Liver (tissue), 9 donors: ENCODE measurements around the gene CYTH3. TPM values are rescaled to one million over a fixed set of nuclear protein-coding genes. Genes with fewer than 3 reads are reported as not detected.

ENCODE experiments used
- DNase-seq: peaks from one replicate; pipeline ENCODE4 v3.0.0-alpha.2; 2017; ENCODE audit warnings: low spot score
- H3K27ac ChIP-seq, 2 donors: one replicate each; pipeline ENCODE4 v1.7.0; 2013; ENCODE audit warnings: inconsistent platforms in 2 of 2, low read length in 2 of 2, control low read depth in 1 of 2, low read depth in 1 of 2, mild to moderate bottlenecking in 1 of 2
- H3K27me3 ChIP-seq, 4 donors: one replicate each; pipeline versions ENCODE4 v1.6.1 to v1.7.0; 2013; ENCODE audit warnings: low read length in 3 of 4, inconsistent platforms in 1 of 4, mild to moderate bottlenecking in 1 of 4, moderate library complexity in 1 of 4; ENCODE audit not compliant: control insufficient read depth in 4 of 4, insufficient read depth in 4 of 4
- H3K36me3 ChIP-seq, 4 donors: one replicate each; pipeline versions ENCODE4 v1.6.1 to v1.7.0; 2013; ENCODE audit warnings: low read length in 3 of 4, mild to moderate bottlenecking in 3 of 4, low read depth in 1 of 4, moderate library complexity in 1 of 4; ENCODE audit not compliant: control insufficient read depth in 4 of 4, insufficient read depth in 3 of 4
- H3K4me1 ChIP-seq, 4 donors: one replicate each; pipeline versions ENCODE4 v1.6.1 to v1.7.0; 2013; ENCODE audit warnings: low read length in 3 of 4, mild to moderate bottlenecking in 3 of 4, moderate library complexity in 1 of 4; ENCODE audit not compliant: control insufficient read depth in 4 of 4, insufficient read depth in 4 of 4
- H3K4me3 ChIP-seq, 3 donors: one replicate each; pipeline versions ENCODE4 v1.6.1 to v1.7.0; 2013; ENCODE audit warnings: low read length in 3 of 3, control low read depth in 1 of 3, low read depth in 1 of 3, mild to moderate bottlenecking in 1 of 3
- H3K9ac ChIP-seq, 2 donors: one replicate each; pipeline ENCODE4 v1.7.0; 2013; ENCODE audit warnings: low read length in 2 of 2, mild to moderate bottlenecking in 2 of 2, moderate library complexity in 2 of 2, control low read depth in 1 of 2, low read depth in 1 of 2
- H3K9me3 ChIP-seq, 4 donors: one replicate each; pipeline versions ENCODE4 v1.6.1 to v1.7.0; 2013; ENCODE audit warnings: low read length in 3 of 4; ENCODE audit not compliant: control insufficient read depth in 4 of 4
- EGR1 ChIP-seq, 2 donors: IDR thresholded peaks; 2 replicates each; pipeline ENCODE4 v1.6.1; 2016 to 2018; ENCODE audit warnings: antibody characterized with exemption in 2 of 2, low read depth in 2 of 2
- FOXA1 ChIP-seq: IDR thresholded peaks from 2 replicates; pipeline ENCODE4 v1.6.1; 2016; ENCODE audit warnings: antibody characterized with exemption
- FOXA2 ChIP-seq: IDR thresholded peaks from 2 replicates; pipeline ENCODE4 v1.6.1; 2016; ENCODE audit warnings: antibody characterized with exemption
- GABPA ChIP-seq, 2 donors: IDR thresholded peaks in 1 of 2; conservative IDR thresholded peaks in 1 of 2; 2 replicates each; pipeline ENCODE4 v1.6.1; 2016; ENCODE audit warnings: antibody characterized with exemption in 2 of 2, mild to moderate bottlenecking in 1 of 2, moderate library complexity in 1 of 2
- HNF4A ChIP-seq, 2 donors: conservative IDR thresholded peaks; 2 replicates each; pipeline ENCODE4 v1.6.1; 2016; ENCODE audit warnings: antibody characterized with exemption in 2 of 2, mild to moderate bottlenecking in 2 of 2
- HNF4G ChIP-seq: IDR thresholded peaks from 2 replicates; pipeline ENCODE4 v1.6.1; 2016; ENCODE audit warnings: antibody characterized with exemption
- JUND ChIP-seq, 2 donors: IDR thresholded peaks; 2 replicates each; pipeline ENCODE4 v1.6.1; 2016; ENCODE audit warnings: antibody characterized with exemption in 2 of 2
- MAX ChIP-seq: IDR thresholded peaks from 2 replicates; pipeline ENCODE4 v1.6.1; 2016; ENCODE audit warnings: antibody characterized with exemption
- REST ChIP-seq: IDR thresholded peaks from 2 replicates; pipeline ENCODE4 v1.6.1; 2016; ENCODE audit warnings: antibody characterized with exemption, mild to moderate bottlenecking
- RXRA ChIP-seq, 2 donors: IDR thresholded peaks; 2 replicates each; pipeline ENCODE4 v1.6.1; 2017 to 2018; ENCODE audit warnings: antibody characterized with exemption in 2 of 2, mild to moderate bottlenecking in 1 of 2
- SP1 ChIP-seq: IDR thresholded peaks from 2 replicates; pipeline ENCODE4 v1.6.1; 2018; ENCODE audit warnings: antibody characterized with exemption, mild to moderate bottlenecking
- TAF1 ChIP-seq: conservative IDR thresholded peaks from 2 replicates; pipeline ENCODE4 v1.6.1; 2016; ENCODE audit warnings: antibody characterized with exemption, mild to moderate bottlenecking
- YY1 ChIP-seq: IDR thresholded peaks from 2 replicates; pipeline ENCODE4 v1.6.1; 2016; ENCODE audit warnings: antibody characterized with exemption, mild to moderate bottlenecking
- WGBS: extraction: QIAGEN DNeasy Blood & Tissue Kit; methylation state at CpG from one replicate; pipeline ENCODE4 v1.1.7; 2013; 5-methylcytosine and 5-hydroxymethylcytosine counted together
- polyA plus RNA-seq, 2 donors: library from polyadenylated mRNA; stranded (reverse) in 1 of 2; unstranded in 1 of 2; fragments of 200-250 nt in 1 of 2; fragments of >200 nt in 1 of 2; fragmentation: Nextera tagmentation in 1 of 2; extraction: Ambion mirVana in 1 of 2; gene quantifications; one replicate each; pipeline versions ENCODE4 v1.2.1 to v1.2.3, GENCODE V29; 2013 to 2015
- total RNA-seq, 2 donors: library from RNA; depleted of rRNA; stranded (reverse); fragments of >200 nt; gene quantifications; one replicate each; pipeline ENCODE4 v1.2.3, GENCODE V29; 2014
- TF ChIP-seq, protein P1 (sequence below): IDR thresholded peaks from 2 replicates; pipeline ENCODE4 v1.6.1; 2016; ENCODE audit warnings: antibody characterized with exemption
- TF ChIP-seq, protein P2 (sequence below): fragments of 150-350 bp; IDR thresholded peaks from 2 replicates; pipeline ENCODE4 v1.5.1; 2017; ENCODE audit warnings: improper control_type of control experiment, low read depth, low read length; ENCODE audit not compliant: missing input control
- donor health status: healthy.
- donor health status: healthy.
- donor health status: healthy.
- donor health status: healthy.
- donor health status: healthy.

The CYTH3 gene
- total and polyA plus RNA-seq, 4 donors, result 1.1 to 6.3 (median 3.7) TPM

DNA sequence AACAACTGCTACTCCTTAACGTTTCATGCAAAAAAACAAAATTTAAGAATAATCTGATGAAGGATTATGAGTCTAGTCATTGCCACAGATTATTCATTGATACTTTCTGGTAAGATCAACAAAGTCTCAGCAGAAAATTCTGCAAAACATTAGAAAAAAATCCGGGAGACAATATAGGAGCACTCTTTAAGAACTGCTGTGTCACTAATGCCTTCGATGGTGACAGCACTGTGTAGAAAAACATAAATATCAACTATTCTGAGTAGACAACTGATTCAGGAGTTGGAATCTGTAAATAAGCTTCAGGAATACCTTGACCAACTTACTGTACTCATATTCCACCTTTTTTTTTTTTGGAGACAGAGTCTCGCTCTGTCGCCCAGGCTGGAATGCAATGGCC lies 69.0 kb downstream of the CYTH3 start:
- Histone ChIP-seq H3K36me3 (no peaks in the 10 kb centered on the region), H3K27ac (no peak overlapping the region), H3K4me3 (no peak overlapping the region), H3K27me3 (no peaks in the 10 kb centered on the region), H3K4me1 (no peaks in the 10 kb centered on the region), H3K9ac (no peak overlapping the region), H3K9me3 (no peaks in the 10 kb centered on the region)
- 92% methylated on average over 5 of the region's 5 CpGs for WGBS
- TF ChIP-seq TAF1 (no peak), GABPA (IDR thresholded peaks at IDR 0.05 in 1 of 2, conservative IDR thresholded peaks at IDR 0.05 in 1 of 2) (no peak)
- no peak for DNase-seq

- DNase-seq, result no peak
- Histone ChIP-seq H3K27me3 (no peaks in the 10 kb centered on the region), H3K9ac (no peak overlapping the region), H3K27ac (no peak overlapping the region), H3K9me3 (no peaks in the 10 kb centered on the region), H3K36me3 (no peaks in the 10 kb centered on the region), H3K4me1 (no peaks in the 10 kb centered on the region), H3K4me3 (no peak overlapping the region)
- TF ChIP-seq HNF4G, result no peak
- no peak for TF ChIP-seq GABPA (IDR thresholded peaks at IDR 0.05 in 1 of 2, conservative IDR thresholded peaks at IDR 0.05 in 1 of 2)
- TF ChIP-seq MAX, result no peak
- TF ChIP-seq HNF4A (conservative IDR thresholded peaks at IDR 0.05), result no peak
- no peak for TF ChIP-seq EGR1 (IDR thresholded peaks at IDR 0.05; ENCODE audit: low read depth in 2 of 2)
- no peak for TF ChIP-seq YY1
- TF ChIP-seq REST, result no peak
- no peak for TF ChIP-seq JUND (IDR thresholded peaks at IDR 0.05)
- TF ChIP-seq, protein P1, sequence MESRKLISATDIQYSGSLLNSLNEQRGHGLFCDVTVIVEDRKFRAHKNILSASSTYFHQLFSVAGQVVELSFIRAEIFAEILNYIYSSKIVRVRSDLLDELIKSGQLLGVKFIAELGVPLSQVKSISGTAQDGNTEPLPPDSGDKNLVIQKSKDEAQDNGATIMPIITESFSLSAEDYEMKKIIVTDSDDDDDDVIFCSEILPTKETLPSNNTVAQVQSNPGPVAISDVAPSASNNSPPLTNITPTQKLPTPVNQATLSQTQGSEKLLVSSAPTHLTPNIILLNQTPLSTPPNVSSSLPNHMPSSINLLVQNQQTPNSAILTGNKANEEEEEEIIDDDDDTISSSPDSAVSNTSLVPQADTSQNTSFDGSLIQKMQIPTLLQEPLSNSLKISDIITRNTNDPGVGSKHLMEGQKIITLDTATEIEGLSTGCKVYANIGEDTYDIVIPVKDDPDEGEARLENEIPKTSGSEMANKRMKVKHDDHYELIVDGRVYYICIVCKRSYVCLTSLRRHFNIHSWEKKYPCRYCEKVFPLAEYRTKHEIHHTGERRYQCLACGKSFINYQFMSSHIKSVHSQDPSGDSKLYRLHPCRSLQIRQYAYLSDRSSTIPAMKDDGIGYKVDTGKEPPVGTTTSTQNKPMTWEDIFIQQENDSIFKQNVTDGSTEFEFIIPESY, result no peak
- no peak for TF ChIP-seq FOXA1
- no peak for TF ChIP-seq RXRA (IDR thresholded peaks at IDR 0.05)
- TF ChIP-seq TAF1, result no peak
- 92% methylated on average over 10 of the region's 10 CpGs for WGBS
These were observed 70.3 kb downstream of the CYTH3 start for GRCh38 chr7:6202117-6202516.

DNA sequence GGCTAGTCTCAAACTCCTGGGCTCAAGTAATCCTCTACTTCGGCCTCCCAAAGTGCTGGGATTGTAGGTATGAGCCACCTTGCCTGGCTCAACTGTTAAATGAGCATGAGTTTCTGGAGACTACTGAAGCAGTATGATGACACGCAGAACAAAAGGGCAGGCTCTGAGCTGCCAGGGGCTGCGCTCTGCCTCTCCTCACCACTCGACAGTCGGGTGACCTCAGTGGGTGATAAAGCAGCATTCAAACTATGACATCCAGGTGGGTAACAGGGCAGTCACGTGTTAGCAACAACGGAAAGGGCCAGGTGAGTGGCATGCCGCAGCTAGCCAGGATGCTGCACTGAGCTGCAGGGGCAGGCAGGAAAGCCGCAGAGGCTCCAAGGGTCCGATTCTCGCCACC lies 71.5 kb downstream of the CYTH3 start:
- DNase-seq, result no peak
- Histone ChIP-seq H3K27me3 (no peaks in the 10 kb centered on the region), H3K27ac (no peak overlapping the region), H3K36me3 (no peaks in the 10 kb centered on the region), H3K9ac (no peak overlapping the region), H3K4me1 (no peaks in the 10 kb centered on the region), H3K9me3 (no peaks in the 10 kb centered on the region), H3K4me3 (no peak overlapping the region)
- WGBS, result 95% methylated on average over 11 of the region's 11 CpGs
- TF ChIP-seq FOXA2 (no peak), REST (no peak), YY1 (no peak), RXRA (IDR thresholded peaks at IDR 0.05) (no peak), SP1 (no peak)
- TF ChIP-seq, protein P2, sequence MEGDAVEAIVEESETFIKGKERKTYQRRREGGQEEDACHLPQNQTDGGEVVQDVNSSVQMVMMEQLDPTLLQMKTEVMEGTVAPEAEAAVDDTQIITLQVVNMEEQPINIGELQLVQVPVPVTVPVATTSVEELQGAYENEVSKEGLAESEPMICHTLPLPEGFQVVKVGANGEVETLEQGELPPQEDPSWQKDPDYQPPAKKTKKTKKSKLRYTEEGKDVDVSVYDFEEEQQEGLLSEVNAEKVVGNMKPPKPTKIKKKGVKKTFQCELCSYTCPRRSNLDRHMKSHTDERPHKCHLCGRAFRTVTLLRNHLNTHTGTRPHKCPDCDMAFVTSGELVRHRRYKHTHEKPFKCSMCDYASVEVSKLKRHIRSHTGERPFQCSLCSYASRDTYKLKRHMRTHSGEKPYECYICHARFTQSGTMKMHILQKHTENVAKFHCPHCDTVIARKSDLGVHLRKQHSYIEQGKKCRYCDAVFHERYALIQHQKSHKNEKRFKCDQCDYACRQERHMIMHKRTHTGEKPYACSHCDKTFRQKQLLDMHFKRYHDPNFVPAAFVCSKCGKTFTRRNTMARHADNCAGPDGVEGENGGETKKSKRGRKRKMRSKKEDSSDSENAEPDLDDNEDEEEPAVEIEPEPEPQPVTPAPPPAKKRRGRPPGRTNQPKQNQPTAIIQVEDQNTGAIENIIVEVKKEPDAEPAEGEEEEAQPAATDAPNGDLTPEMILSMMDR, result no peak
- TF ChIP-seq, protein P1, result no peak
